B cell (primary cell): ENCODE data around the gene WWC1. TPM values are rescaled to one million over a fixed set of nuclear protein-coding genes. Genes with fewer than 3 reads are reported as not detected.

Experiments
- ATAC-seq: fragments of 200-7000 bp; cut with Tn5 transposase; one replicate; pipeline ENCODE4 v1.10.0; 2021; ENCODE audit warnings: low read depth, mild to moderate bottlenecking, moderate number of reproducible peaks, moderate library complexity
- CTCF ChIA-PET: fragments of 350-600 bp; sonication (Branson Sonifier 250); formaldehyde crosslinking; loops from one replicate; lab custom pipeline; 2021; ENCODE audit warnings: antibody characterized with exemption, inconsistent platforms; lab: Charles Lee
- POLR2A ChIA-PET: fragments of 350-600 bp; sonication (Branson Sonifier 250); formaldehyde crosslinking; loops from one replicate; lab custom pipeline; 2021; ENCODE audit warnings: antibody characterized with exemption; lab: Charles Lee
- DNase-seq: peaks from one replicate; pipeline ENCODE4 v3.0.0; 2013
- H2AFZ ChIP-seq: 2 replicates; pipeline ENCODE4 v1.6.1; 2012; ENCODE audit warnings: mild to moderate bottlenecking, low read depth, low read length; ENCODE audit not compliant: insufficient read depth, poor library complexity, severe bottlenecking
- H3K27ac ChIP-seq, 2 donors: 1 replicate in 1 of 2; 2 replicates in 1 of 2; pipeline ENCODE4 v1.5.1; 2012 to 2013; ENCODE audit warnings: low read length in 2 of 2, mild to moderate bottlenecking in 2 of 2, moderate library complexity in 1 of 2
- H3K27me3 ChIP-seq, 4 experiments: fragments of 200-600 bp in 1 of 4; sonication (generic) in 1 of 4; replicated peaks in 1 of 4; 1 replicate in 2 of 4; 2 replicates in 2 of 4; pipeline versions ENCODE4 v1.6.1 to v1.7.0; 2013 to 2016; ENCODE audit warnings: low read length in 3 of 4, mild to moderate bottlenecking in 2 of 4, mixed read lengths in 1 of 4, moderate library complexity in 1 of 4; ENCODE audit not compliant: insufficient read depth in 4 of 4, control insufficient read depth in 3 of 4; ENCODE audit errors: control extremely low read depth in 1 of 4
- H3K36me3 ChIP-seq, 2 experiments: replicated peaks in 1 of 2; 1 replicate in 1 of 2; 2 replicates in 1 of 2; pipeline versions ENCODE4 v1.6.1 to v1.7.1; 2013; ENCODE audit warnings: low read length in 1 of 2; ENCODE audit not compliant: insufficient read depth in 2 of 2, control insufficient read depth in 1 of 2; ENCODE audit errors: control extremely low read depth in 1 of 2, extremely low read depth in 1 of 2
- H3K4me1 ChIP-seq, 2 donors: fragments of 200-600 bp in 1 of 2; sonication (generic) in 1 of 2; 1 replicate in 1 of 2; 2 replicates in 1 of 2; pipeline versions ENCODE4 v1.5.1 to v1.6.1; 2013 to 2017; ENCODE audit warnings: low read length in 2 of 2; ENCODE audit not compliant: control insufficient read depth in 2 of 2, insufficient read depth in 2 of 2
- H3K4me2 ChIP-seq: replicated peaks from 2 replicates; pipeline ENCODE3; 2012; ENCODE audit warnings: mild to moderate bottlenecking, low read depth, low read length; ENCODE audit not compliant: poor library complexity, severe bottlenecking
- H3K4me3 ChIP-seq, 5 experiments: fragments of 200-600 bp in 1 of 5; sonication (generic) in 1 of 5; 1 replicate in 3 of 5; 2 replicates in 2 of 5; pipeline versions ENCODE4 v1.5.1 to v1.7.0; 2011 to 2016; ENCODE audit warnings: low read length in 4 of 5, mild to moderate bottlenecking in 4 of 5, low read depth in 2 of 5, control low read depth in 1 of 5, moderate library complexity in 1 of 5; ENCODE audit not compliant: insufficient read depth in 1 of 5; ENCODE audit errors: control extremely low read depth in 1 of 5, extremely low read depth in 1 of 5
- H3K79me2 ChIP-seq: fragments of 200-600 bp; sonication (generic); one replicate; pipeline ENCODE4 v1.6.0; 2016; ENCODE audit warnings: low read length; ENCODE audit not compliant: control insufficient read depth, insufficient read depth
- H3K9ac ChIP-seq: fragments of 200-600 bp; sonication (generic); 2 replicates; pipeline ENCODE4 v1.6.1; 2017; ENCODE audit warnings: mild to moderate bottlenecking, low read length, moderate library complexity
- H3K9me3 ChIP-seq, 3 donors: one replicate each; pipeline versions ENCODE4 v1.6.1 to v1.7.1; 2013; ENCODE audit warnings: low read length in 2 of 3; ENCODE audit not compliant: control insufficient read depth in 2 of 3, insufficient read depth in 1 of 3; ENCODE audit errors: control extremely low read depth in 1 of 3
- H4K20me1 ChIP-seq: 2 replicates; pipeline ENCODE4 v1.6.0; 2012; ENCODE audit warnings: mild to moderate bottlenecking, low read length; ENCODE audit not compliant: insufficient read depth, control insufficient read depth, poor library complexity, severe bottlenecking
- H3K27ac Mint-ChIP-seq: one replicate; pipeline ENCODE4 v1.8.0; 2021; ENCODE audit warnings: mixed read lengths
- H3K27me3 Mint-ChIP-seq: one replicate; pipeline ENCODE4 v1.8.0; 2021; ENCODE audit warnings: mixed read lengths
- H3K4me1 Mint-ChIP-seq: one replicate; pipeline ENCODE4 v1.8.0; 2021; ENCODE audit warnings: mixed read lengths
- H3K4me3 Mint-ChIP-seq: one replicate; pipeline ENCODE4 v1.8.0; 2021; ENCODE audit warnings: mixed read lengths
- H3K9me3 Mint-ChIP-seq: one replicate; pipeline ENCODE4 v1.8.0; 2022; ENCODE audit warnings: mixed read lengths; ENCODE audit not compliant: insufficient read depth
- EZH2 ChIP-seq: IDR thresholded peaks from 2 replicates; pipeline ENCODE4 v1.6.1; 2012; ENCODE audit warnings: borderline replicate concordance, low read depth, mild to moderate bottlenecking, moderate library complexity, low read length; ENCODE audit not compliant: insufficient read depth, poor library complexity, severe bottlenecking
- WGBS: methylation state at CpG from one replicate; pipeline ENCODE4 v1.1.5; 2013; ENCODE audit warnings: missing lambda C conversion rate; ENCODE audit not compliant: insufficient coverage; 5-methylcytosine and 5-hydroxymethylcytosine counted together
- intact Hi-C: fragments of 100-400 bp; cut with micrococcal nuclease; formaldehyde crosslinking; loops from one replicate; pipeline ENCODE4 v1.10.0; 2022
- polyA plus RNA-seq: library from polyadenylated mRNA; depleted of rRNA; stranded (reverse); fragments of >200 nt; gene quantifications from 2 replicates; pipeline ENCODE4 v1.2.3, GENCODE V29; 2012
- total RNA-seq, 2 donors: library from RNA; stranded (reverse); fragments of 120-200 nt in 1 of 2; gene quantifications; 1 replicate in 1 of 2; 2 replicates in 1 of 2; pipeline versions ENCODE4 v1.2.3 to v1.2.4, GENCODE V29; 2013 to 2022
- TF ChIP-seq, protein P1 (sequence below): fragments of 200-600 bp; IDR thresholded peaks from one replicate; pipeline ENCODE4 v1.8.0; 2022; ENCODE audit warnings: antibody characterized with exemption, mild to moderate bottlenecking

WWC1 gene
- total and polyA plus RNA-seq, 2 donors (not counting 1 experiment from before 2014, with no cell fraction given): 1.5 to 2.0 TPM

DNA sequence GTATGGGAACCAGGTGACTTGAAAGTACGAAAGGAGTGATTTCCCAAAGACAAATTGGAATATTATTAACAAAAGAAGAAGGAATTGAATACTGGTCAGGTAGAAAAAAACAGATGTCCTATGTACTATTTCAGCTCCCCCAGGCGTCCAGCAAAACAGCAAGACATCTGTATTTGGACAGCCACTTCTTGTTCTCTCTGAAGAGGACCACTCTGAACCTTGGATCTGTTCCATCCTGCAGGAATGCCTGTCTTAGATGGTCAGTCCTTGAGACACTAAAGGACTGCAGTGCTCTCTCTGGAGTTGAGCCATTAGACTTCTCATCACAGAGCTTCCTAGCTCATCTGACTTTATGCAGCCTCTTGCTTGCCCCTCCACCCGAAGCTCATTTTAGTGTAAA is 120.4 kb downstream of the WWC1 start:
- Histone ChIP-seq H2AFZ (no peak overlapping the region), H3K4me3 (no peak overlapping the region), H3K9me3 (no peaks in the 10 kb centered on the region), H3K9ac (no peak overlapping the region), H4K20me1 (no peaks in the 10 kb centered on the region), H3K79me2 (no peaks in the 10 kb centered on the region), H3K27me3 (no peaks in the 10 kb centered on the region), H3K4me2 (no peak overlapping the region), H3K27ac (no peak overlapping the region), H3K36me3 (no peaks in the 10 kb centered on the region), H3K4me1 (no peaks in the 10 kb centered on the region)
- Mint-ChIP-seq H3K4me3 (no peak overlapping the region), H3K9me3 (no peaks in the 10 kb centered on the region), H3K27ac (no peak overlapping the region), H3K27me3 (no peaks in the 10 kb centered on the region), H3K4me1 (no peaks in the 10 kb centered on the region)
- ChIA-PET CTCF (no interaction called here), POLR2A (no interaction called here)
- intact Hi-C loops: no loop called here
- ATAC-seq (no peak), DNase-seq (no peak)
- 94% methylated on average over 2 of the region's 3 CpGs for WGBS
- no peak for TF ChIP-seq EZH2
- TF ChIP-seq, protein P1, sequence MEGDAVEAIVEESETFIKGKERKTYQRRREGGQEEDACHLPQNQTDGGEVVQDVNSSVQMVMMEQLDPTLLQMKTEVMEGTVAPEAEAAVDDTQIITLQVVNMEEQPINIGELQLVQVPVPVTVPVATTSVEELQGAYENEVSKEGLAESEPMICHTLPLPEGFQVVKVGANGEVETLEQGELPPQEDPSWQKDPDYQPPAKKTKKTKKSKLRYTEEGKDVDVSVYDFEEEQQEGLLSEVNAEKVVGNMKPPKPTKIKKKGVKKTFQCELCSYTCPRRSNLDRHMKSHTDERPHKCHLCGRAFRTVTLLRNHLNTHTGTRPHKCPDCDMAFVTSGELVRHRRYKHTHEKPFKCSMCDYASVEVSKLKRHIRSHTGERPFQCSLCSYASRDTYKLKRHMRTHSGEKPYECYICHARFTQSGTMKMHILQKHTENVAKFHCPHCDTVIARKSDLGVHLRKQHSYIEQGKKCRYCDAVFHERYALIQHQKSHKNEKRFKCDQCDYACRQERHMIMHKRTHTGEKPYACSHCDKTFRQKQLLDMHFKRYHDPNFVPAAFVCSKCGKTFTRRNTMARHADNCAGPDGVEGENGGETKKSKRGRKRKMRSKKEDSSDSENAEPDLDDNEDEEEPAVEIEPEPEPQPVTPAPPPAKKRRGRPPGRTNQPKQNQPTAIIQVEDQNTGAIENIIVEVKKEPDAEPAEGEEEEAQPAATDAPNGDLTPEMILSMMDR: no peak

DNA sequence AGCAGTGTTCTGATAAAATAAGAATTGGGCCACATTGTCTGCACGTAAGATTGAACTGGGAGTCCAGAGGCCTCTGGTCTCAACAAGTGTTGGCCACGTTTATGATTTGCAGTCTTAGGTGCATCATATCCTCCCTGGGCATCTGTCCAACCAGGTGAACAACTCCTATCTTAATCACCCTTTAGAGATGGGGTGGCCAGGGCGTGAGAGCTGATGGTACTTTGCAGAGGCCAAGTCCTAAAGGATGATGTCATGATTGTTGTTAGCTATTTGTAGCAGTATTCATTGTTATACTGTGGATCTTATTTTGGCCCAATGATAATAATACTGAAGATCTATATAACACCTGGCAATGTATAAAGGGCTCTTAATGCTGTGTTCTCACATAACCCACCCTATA is 121.6 kb downstream of the WWC1 start:
- Histone ChIP-seq H3K27me3 (no peaks in the 10 kb centered on the region), H3K9me3 (no peaks in the 10 kb centered on the region), H3K79me2 (no peaks in the 10 kb centered on the region), H4K20me1 (no peaks in the 10 kb centered on the region), H3K4me3 (no peak overlapping the region), H3K27ac (no peak overlapping the region), H3K9ac (no peak overlapping the region), H3K4me2 (no peak overlapping the region), H2AFZ (no peak overlapping the region), H3K36me3 (no peaks in the 10 kb centered on the region), H3K4me1 (no peaks in the 10 kb centered on the region)
- no CpG with 5 or more reads among the region's 3 CpGs for WGBS
- intact Hi-C loops: no loop called here
- Mint-ChIP-seq H3K27ac (no peak overlapping the region), H3K4me1 (no peaks in the 10 kb centered on the region), H3K27me3 (no peaks in the 10 kb centered on the region), H3K9me3 (no peaks in the 10 kb centered on the region), H3K4me3 (no peak overlapping the region)
- DNase-seq: no peak
- no peak for TF ChIP-seq EZH2
- TF ChIP-seq, protein P1: no peak
- no peak for ATAC-seq
- ChIA-PET CTCF (no interaction called here), POLR2A (no interaction called here)
